Hematopoietic multipotent progenitor cell treated with erythropoietin and hydrocortisone succinate and interleukin-3 and kit ligand, for 4 days (in vitro differentiated cells): Measurements from ENCODE around the gene ANKS6.

Experiments used
- DNase-seq: peaks from one replicate; pipeline ENCODE4 v3.0.0-alpha.2; 2015

Gene ANKS6

DNA sequence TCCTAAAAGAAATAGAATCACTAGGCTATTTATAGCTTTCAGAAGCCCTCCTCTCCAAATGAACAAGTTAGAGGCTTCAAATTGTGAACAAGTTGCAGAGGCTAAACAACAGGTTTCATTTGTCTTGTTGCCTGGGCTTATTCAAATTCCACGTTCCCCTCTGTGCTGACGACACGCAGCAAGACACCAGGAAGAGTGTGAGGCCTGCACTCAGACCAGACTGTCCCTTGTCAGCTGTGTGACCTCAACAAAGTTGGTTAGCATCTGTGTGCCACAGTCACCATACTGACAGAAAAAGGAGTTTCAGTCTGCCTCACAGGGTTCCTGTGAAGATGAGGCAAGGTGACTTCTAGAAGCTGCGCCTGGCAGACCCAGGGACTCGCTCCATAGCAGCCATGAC, 65.5 kb downstream of the ANKS6 start:
- DNase-seq = no peak

DNA sequence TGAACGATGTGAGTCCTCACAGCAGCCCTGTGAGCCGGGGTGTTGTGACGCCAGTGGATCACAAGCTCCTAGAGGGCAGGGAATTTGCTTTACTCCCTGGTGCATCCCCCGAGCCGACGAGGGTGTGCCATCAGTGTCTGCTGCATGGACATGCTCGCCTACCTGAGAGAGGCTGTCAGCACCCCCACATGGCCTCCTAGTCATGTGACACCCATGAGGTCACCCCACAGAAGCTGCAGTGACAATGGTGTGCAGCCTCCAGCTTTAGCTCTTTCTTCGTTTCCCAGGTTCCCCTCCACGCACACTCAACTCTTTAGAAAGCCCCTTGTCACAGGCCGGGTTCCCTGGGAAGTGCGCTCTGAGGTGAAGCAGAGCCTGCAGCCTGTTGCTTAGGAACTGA, 67.9 kb downstream of the ANKS6 start:
- DNase-seq = no peak

- no peak for DNase-seq
Measured at GRCh38 chr9:98727428-98727827, 68.9 kb downstream of the ANKS6 start.

DNA sequence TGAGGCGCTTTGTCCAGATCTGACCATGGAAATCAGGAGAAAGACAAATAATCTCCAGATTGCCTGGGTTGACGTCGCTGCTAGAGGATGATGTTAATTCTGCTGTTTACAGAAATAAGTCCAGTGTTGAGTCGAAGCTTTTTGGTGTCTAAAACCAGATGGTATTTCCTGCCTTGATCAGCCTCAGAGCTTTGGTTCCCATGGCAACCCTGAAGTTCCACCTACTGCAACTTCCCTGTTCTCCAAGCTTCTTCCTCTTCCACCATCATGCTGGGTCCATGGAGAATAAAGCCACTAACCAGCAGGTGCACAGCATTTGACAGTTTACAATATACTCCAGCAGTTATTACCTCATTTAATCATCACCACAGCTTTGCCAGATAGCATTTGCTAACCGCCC, 69.6 kb downstream of the ANKS6 start:
- DNase-seq = peak; percentile 72

- DNase-seq = no peak
Measured at GRCh38 chr9:98724810-98725530, 71.4 kb downstream of the ANKS6 start.

DNA sequence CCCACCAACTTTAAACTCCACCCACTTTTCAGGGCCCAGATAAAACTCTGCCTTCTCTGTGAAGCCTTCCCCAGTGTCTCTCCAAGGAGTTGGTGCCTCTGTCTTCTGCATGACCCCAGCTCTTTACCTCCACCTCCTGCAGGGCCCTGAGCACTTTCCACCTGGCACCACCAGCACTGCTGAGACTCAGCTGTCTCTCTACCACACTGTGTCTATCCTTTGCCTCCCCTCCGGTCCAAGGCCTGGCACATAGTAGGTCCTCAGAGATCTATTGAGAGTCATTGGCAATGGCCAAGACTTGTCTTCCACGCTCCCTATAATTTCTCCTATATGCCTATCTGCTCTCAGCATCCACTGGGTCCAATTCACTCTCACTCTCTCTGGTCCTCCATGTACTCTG, 74.7 kb downstream of the ANKS6 start:
- no peak for DNase-seq

DNA sequence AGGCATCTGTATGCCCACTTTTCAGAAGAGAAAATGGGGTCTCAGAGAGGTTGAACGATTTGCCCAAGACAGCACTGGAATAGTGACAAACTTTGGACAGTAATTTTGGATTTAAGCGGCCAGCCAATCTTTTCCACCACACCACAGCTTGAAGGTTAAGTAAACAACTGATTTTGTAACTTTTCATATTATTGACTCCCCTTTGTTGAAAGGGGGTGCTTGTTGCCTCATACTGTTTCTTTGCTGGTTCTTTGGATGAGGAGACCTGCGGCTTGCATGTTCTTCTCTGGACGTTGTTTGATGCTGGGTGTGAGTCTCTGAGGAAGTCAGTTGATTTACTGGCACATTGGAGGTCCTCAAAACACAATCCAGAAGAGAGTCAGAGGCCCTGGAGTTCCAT, 76.0 kb downstream of the ANKS6 start:
- DNase-seq = no peak

DNA sequence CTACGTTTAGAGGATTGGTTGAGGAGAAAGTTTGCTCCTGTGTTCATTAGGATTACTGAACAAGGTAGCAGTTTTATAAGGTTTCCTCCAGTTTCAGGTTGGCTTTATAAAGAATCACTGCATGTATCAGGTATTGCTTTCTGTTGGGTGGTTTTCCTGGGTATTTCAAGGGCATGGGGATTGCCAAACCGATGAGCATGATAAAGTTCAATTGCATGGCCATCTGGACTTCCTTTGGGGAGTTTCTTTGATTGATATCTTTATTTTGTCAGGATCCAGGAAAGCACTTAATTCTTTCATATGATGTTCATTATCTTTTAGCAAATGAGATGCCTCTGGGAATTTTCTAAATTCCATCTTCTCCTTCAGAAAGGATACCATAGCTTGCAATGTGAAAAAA, 77.3 kb downstream of the ANKS6 start:
- DNase-seq = no peak

DNA sequence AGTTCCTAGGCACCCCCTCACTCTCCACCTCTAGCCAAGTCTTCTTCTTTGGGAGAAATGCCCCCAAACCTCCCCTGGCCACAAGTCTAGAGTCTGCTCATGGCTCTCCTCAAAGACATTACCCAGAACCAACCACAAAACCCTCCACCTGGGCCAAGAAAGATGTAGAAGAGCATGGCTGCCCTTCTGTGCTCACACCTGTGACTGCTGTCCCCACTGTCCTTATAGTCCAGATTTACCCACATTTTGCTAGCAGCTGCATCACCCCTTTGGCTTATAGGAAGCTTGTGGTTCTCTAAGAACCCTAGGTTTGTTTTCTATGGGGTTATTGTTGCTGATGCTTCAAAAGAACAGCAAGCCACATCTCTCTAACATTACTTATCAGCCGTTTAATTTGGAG, 81.5 kb downstream of the ANKS6 start:
- DNase-seq = no peak

- DNase-seq = no peak
Measured at GRCh38 chr9:98712987-98713386, 83.4 kb downstream of the ANKS6 start.

DNA sequence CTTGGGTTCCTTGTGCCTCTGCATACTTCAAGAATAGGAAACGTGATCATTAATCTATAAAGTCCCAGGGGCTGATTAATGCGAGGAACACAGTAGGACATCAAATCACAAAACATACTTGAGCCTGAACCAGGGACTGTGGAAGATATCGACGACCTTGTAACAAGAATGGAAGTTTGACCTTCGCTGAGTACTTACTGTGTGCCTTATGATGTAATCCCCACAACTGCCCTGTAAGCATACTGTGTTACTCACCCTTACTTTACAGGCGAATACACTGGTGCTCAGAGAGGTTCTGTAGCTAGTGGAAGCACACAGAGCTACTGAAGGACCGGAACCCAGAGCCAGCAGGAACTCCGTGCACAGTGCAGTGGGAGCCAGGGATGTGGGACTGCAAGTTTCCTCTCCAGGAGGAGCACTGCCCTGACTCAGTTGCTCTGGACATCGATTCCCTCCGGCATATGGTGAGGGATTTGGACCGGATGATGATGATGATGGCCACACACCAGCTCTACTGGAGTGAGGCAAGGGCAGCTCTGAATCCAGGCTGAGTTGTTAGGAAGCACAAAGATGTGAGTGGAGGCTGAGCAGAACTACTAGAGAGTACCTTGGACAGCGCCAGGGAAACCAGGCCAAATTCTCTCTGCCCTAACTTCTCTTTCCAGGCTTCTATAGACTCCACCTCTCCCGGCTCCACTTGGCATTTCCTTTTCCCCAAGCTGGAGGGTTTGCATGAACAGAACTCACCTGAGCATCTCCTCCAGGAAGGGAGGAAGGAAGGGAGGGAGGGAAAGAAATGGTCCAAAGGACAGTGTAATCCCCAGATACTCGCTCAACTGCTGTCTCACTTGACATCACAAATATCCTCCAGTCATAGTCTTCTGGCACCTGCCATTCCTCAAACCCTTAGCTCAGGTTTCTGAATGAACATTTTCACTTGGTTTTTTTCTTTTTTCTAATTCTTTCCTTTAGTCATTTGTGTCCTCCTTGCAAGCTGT, 86.1 kb downstream of the ANKS6 start:
- DNase-seq = peak; percentile 64

GRCh38 chr9:98708933-98709911, 87.1 kb downstream of the ANKS6 start, which contains the start of gene GABBR2:
GABBR2 (minus strand) TSS chr9:98708935; CDS start chr9:98708737, 198 bp downstream.
- no peak for DNase-seq

DNA sequence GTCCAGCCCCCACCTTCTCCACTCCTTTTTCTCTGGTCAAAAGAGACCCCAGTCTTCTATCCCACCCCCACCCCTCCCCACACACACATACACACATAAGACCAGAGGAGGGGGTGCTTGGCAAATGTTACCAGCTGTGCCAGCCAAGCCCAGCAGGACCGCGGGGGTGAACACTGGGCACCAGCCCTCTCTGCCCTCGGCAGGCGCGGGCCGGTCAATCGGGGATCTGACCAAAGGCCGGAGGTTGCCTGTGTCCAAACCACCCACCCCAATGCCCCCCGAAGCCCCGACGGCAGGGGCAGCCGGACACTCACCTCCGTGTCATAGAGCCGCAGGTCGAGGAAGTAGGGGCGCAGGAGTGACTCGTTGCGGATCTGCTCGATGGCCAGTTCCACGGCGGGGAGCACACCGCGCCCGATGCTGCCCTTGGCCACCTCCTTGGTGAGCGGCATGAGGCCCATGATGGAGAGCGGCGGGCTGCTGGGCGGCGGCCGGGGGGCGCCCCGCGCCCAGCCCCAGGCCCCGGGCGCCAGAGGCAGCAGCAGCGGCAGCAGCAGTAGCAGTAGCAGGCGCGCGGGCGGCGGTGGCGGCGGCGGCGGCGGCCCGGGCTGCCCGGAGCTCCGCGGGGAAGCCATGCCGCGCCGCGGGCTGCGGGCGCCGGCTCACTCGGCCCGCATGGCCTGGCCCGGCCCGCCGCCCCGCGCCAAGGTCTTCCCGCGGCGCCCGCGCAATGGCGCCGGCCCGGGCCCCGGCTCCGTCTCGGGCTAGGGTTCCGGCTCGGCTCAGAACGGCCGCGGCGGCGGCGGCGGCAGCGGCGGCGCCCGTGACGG, 88.0 kb downstream of the ANKS6 start:
- DNase-seq = no peak

GRCh38 chr9:98707166-98708102, 88.9 kb downstream of the ANKS6 start:
- peak; percentile 77 for DNase-seq

GRCh38 chr9:98706651-98707165, 89.6 kb downstream of the ANKS6 start:
- no peak for DNase-seq

- DNase-seq = no peak
Measured at GRCh38 chr9:98702835-98703380, 93.4 kb downstream of the ANKS6 start.

DNA sequence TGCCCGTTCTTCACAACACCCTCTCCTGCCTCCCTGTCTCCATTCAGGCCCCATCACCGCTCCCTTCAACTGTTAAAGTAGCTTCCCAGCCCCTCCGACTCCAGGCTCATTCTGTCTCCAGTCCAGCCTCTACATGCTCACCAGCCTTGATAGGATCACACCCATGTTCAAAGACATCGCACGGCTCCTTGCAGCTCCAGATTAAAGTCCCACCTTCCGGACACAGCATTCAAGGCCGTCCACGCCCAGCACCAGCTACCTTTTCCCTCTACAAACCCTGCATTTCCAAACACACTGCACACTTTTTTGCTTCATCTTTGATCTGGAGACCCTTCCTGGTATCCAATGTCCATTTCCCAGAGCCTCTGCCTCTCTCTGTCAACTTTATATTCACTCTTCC, 94.0 kb downstream of the ANKS6 start:
- no peak for DNase-seq

- DNase-seq = no peak
Measured at GRCh38 chr9:98701576-98701975, 94.8 kb downstream of the ANKS6 start.

DNA sequence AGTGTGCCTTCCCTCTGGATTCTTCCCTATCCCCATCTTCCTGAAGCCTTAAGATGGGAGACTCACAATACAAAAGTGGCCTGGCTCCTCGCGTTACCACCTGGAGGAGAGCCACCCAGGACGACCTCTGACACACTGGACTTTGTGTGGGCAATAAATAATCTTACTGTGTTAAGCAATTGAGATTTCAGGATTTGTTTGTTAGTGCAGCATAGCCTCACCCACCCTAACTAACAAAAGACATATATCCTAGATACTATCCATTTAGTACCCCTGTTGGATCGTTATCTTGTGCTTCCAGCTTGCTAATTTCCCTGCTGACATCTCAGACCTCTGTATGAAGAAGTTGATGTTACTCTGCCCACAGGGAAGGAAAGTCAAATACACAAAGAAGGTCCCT, 95.6 kb downstream of the ANKS6 start:
- DNase-seq = no peak

- DNase-seq = no peak
Measured at GRCh38 chr9:98698856-98699255, 97.5 kb downstream of the ANKS6 start.
